GM12891 (cell line): ENCODE data around the gene CCDC167.
"Not testable (repeated sequence)": the region's sequence is repeated elsewhere in the genome, so short reads cannot be mapped to it uniquely, and the experiment has no call there.

ENCODE experiments used
- POLR2A ChIP-seq: IDR thresholded peaks from 2 replicates; pipeline ENCODE4 v1.6.1; 2011; ENCODE audit warnings: low read depth, low read length, control low read depth
- POLR2AphosphoS5 ChIP-seq: IDR thresholded peaks from 2 replicates; pipeline ENCODE4 v1.6.1; 2011; ENCODE audit warnings: low read depth, low read length, control low read depth
- TAF1 ChIP-seq: IDR thresholded peaks from 2 replicates; pipeline ENCODE4 v1.6.1; 2011; ENCODE audit warnings: low read depth, low read length, control low read depth

- TF ChIP-seq POLR2AphosphoS5, POLR2A, TAF1: not testable (repeated sequence)
Measured at GRCh38 chr6:37443216-37443542, 56.5 kb downstream of the CCDC167 start.
